Thyroid gland (tissue), 4 donors: ENCODE measurements around the gene ANKRD31.

Experiments
- CTCF ChIP-seq, 6 experiments: fragments of 200-600 bp in 3 of 6; fragments of 450-650 bp in 3 of 6; sonication (generic) in 3 of 6; IDR thresholded peaks; one replicate each; pipeline ENCODE4 v1.5.1; 2016 to 2019; ENCODE audit warnings: antibody characterized with exemption in 6 of 6, mild to moderate bottlenecking in 2 of 6, inconsistent platforms in 1 of 6, moderate library complexity in 1 of 6
- POLR2A ChIP-seq, 2 donors: fragments of 450-650 bp; IDR thresholded peaks; one replicate each; pipeline ENCODE4 v1.6.1; 2017; ENCODE audit warnings: antibody characterized with exemption in 2 of 2, mild to moderate bottlenecking in 2 of 2, moderate library complexity in 1 of 2

- TF ChIP-seq CTCF (IDR thresholded peaks at IDR 0.05) (no peak), POLR2A (IDR thresholded peaks at IDR 0.05) (no peak)
Observed at GRCh38 chr5:75113354-75114113, 123.1 kb downstream of the ANKRD31 start.
